Cardiac fibroblast (primary cell): Measurements from ENCODE around the gene KRTAP5-3.
"Not testable (repeated sequence)": the region's sequence is repeated elsewhere in the genome, so short reads cannot be mapped to it uniquely, and the experiment has no call there.

Source experiments
- DNase-seq, 2 donors: peaks; one replicate each; pipeline versions ENCODE4 v3.0.0 to v3.0.0-alpha.2; 2010; ENCODE audit warnings: low read depth in 2 of 2
- H3K4me3 ChIP-seq, 2 donors: replicated peaks in 1 of 2; 1 replicate in 1 of 2; 2 replicates in 1 of 2; pipeline ENCODE4 v1.5.1; 2011; ENCODE audit warnings: low read depth in 2 of 2, low read length in 2 of 2, mild to moderate bottlenecking in 2 of 2, moderate library complexity in 1 of 2
- CTCF ChIP-seq: IDR thresholded peaks from one replicate; pipeline ENCODE4 v1.5.1; 2011; ENCODE audit warnings: low read depth, mild to moderate bottlenecking, low read length, inconsistent platforms

The KRTAP5-3 gene

GRCh38 chr11:1600626-1601025, 7.6 kb downstream of the KRTAP5-3 start:
- no peak for DNase-seq
- H3K4me3 ChIP-seq: no peak overlapping the region
- no peak for TF ChIP-seq CTCF

- TF ChIP-seq CTCF: no peak
- no peak overlapping the region for H3K4me3 ChIP-seq
- DNase-seq: no peak
These were observed 9.4 kb downstream of the KRTAP5-3 start for GRCh38 chr11:1598816-1599215.

GRCh38 chr11:1598406-1598805, 9.9 kb downstream of the KRTAP5-3 start:
- DNase-seq, H3K4me3 ChIP-seq: not testable (repeated sequence)

GRCh38 chr11:1597994-1598380, 10.3 kb downstream of the KRTAP5-3 start, which contains the start of gene KRTAP5-2:
Gene KRTAP5-2, minus strand, starts transcription at chr11:1598294. Its CDS starts 44 bp downstream, at chr11:1598250.
- DNase-seq: no peak
- no peak for TF ChIP-seq CTCF
- H3K4me3 ChIP-seq: no peak within 1 kb of the TSS

- no peak overlapping the region for H3K4me3 ChIP-seq
- no peak for DNase-seq
- no peak for TF ChIP-seq CTCF
These were observed 10.8 kb downstream of the KRTAP5-3 start for GRCh38 chr11:1597331-1597993.

- H3K4me3 ChIP-seq: not testable (repeated sequence)
These were observed 11.6 kb downstream of the KRTAP5-3 start for GRCh38 chr11:1596576-1597121.

GRCh38 chr11:1595994-1596575, 12.2 kb downstream of the KRTAP5-3 start:
- peak in 1 of 2 donors; percentile 27 for DNase-seq
- H3K4me3 ChIP-seq: not testable (repeated sequence)

More at GRCh38 chr11:1596576-1597121, 11.6 kb downstream of the KRTAP5-3 start:
- DNase-seq: not testable (repeated sequence)

- DNase-seq: no peak
- TF ChIP-seq CTCF: no peak
- H3K4me3 ChIP-seq: no peak overlapping the region
These were observed 15.6 kb downstream of the KRTAP5-3 start for GRCh38 chr11:1592628-1593027.
